HepG2 (cell line): ENCODE data around the gene PITPNM2. TPM values are rescaled to one million over a fixed set of nuclear protein-coding genes. Genes with fewer than 3 reads are reported as not detected.

Experiments
- ATAC-seq: fragments of 200-7000 bp; cut with Tn5 transposase; 3 replicates; pipeline ENCODE4 v1.9.1; 2020; ENCODE audit warnings: mild to moderate bottlenecking, moderate library complexity
- BruUV-seq: library from RNA; stranded (reverse); fragments of 400-500 nt; replicated peaks from 2 replicates; lab custom pipeline; 2021; lab: Mats Ljungman, UMichigan
- CTCF ChIA-PET: fragments of 300-600 bp; formaldehyde crosslinking; extraction: SDS; loops from one replicate; lab custom pipeline; 2021; ENCODE audit warnings: low total read pairs, inconsistent platforms, low intra/inter-chr PET ratio; lab: Yijun Ruan, JAX
- POLR2A ChIA-PET: fragments of 350-600 bp; sonication (Branson Sonifier 250); formaldehyde crosslinking; loops from one replicate; lab custom pipeline; 2020; ENCODE audit warnings: antibody characterized with exemption, inconsistent platforms; lab: Yijun Ruan, JAX
- DNase-seq: peaks from one replicate; pipeline ENCODE4 v3.0.0-alpha.2; 2015; ENCODE audit warnings: low spot score
- FAIRE-seq: peaks from 3 replicates; lab custom pipeline; 2011; peaks lifted over from hg19 to GRCh38; lab: Jason Lieb, UNC
- H2AFZ ChIP-seq: one replicate; pipeline ENCODE4 v1.6.1; 2011; ENCODE audit warnings: low read length, inconsistent platforms
- H3K27ac ChIP-seq: fragments of 300-600 bp; 3 replicates; pipeline ENCODE4 v1.8.0; 2011; ENCODE audit warnings: mixed run types, mild to moderate bottlenecking, mixed read lengths, low read length, inconsistent platforms; ENCODE audit not compliant: insufficient read depth; ENCODE audit errors: extremely low read length
- H3K27me3 ChIP-seq, 2 experiments: fragments of 200-600 bp in 1 of 2; 2 replicates in 1 of 2; 3 replicates in 1 of 2; pipeline versions ENCODE4 v1.6.0 to v1.8.0; 2011; ENCODE audit warnings: low read length in 2 of 2, mild to moderate bottlenecking in 2 of 2, moderate library complexity in 2 of 2, inconsistent platforms in 1 of 2; ENCODE audit not compliant: insufficient read depth in 2 of 2, control insufficient read depth in 1 of 2
- H3K36me3 ChIP-seq, 2 experiments: fragments of 200-600 bp in 1 of 2; replicated peaks in 1 of 2; 2 replicates in 1 of 2; 3 replicates in 1 of 2; pipeline versions ENCODE4 v1.5.1 to v1.8.0; 2011; ENCODE audit warnings: low read length in 2 of 2, inconsistent platforms in 1 of 2; ENCODE audit not compliant: insufficient read depth in 2 of 2, control insufficient read depth in 1 of 2
- H3K4me1 ChIP-seq: 2 replicates; pipeline ENCODE4 v1.5.1; 2012; ENCODE audit warnings: low read length, inconsistent platforms; ENCODE audit not compliant: insufficient read depth
- H3K4me2 ChIP-seq: 2 replicates; pipeline ENCODE4 v1.6.0; 2011; ENCODE audit warnings: low read depth, low read length, inconsistent platforms
- H3K4me3 ChIP-seq, 3 experiments: fragments of 200-600 bp in 1 of 3; sonication (generic), shearing (Covaris generic) in 1 of 3; replicated peaks in 1 of 3; 2 replicates each; pipeline ENCODE4 v1.5.1; 2011 to 2016; ENCODE audit warnings: low read length in 3 of 3, inconsistent platforms in 2 of 3, low read depth in 2 of 3, mild to moderate bottlenecking in 2 of 3, control low read depth in 1 of 3, mixed read lengths in 1 of 3; ENCODE audit not compliant: insufficient read depth in 1 of 3
- H3K79me2 ChIP-seq: one replicate; pipeline ENCODE4 v1.6.1; 2011; ENCODE audit warnings: low read length, inconsistent platforms; ENCODE audit not compliant: insufficient read depth
- H3K9ac ChIP-seq: 2 replicates; pipeline ENCODE4 v1.6.0; 2011; ENCODE audit warnings: mild to moderate bottlenecking, low read depth, low read length, inconsistent platforms; ENCODE audit not compliant: insufficient read depth
- H3K9me3 ChIP-seq: 2 replicates; pipeline ENCODE4 v1.5.1; 2012; ENCODE audit warnings: mild to moderate bottlenecking, low read length
- H4K20me1 ChIP-seq: 2 replicates; pipeline ENCODE4 v1.6.0; 2011; ENCODE audit warnings: inconsistent platforms, mild to moderate bottlenecking, low read length, moderate library complexity; ENCODE audit not compliant: insufficient read depth
- FOXK1 ChIP-seq: sonication (generic); formaldehyde crosslinking; IDR thresholded peaks from 2 replicates; pipeline ENCODE4 v1.4.0; 2020; ENCODE audit warnings: low read depth, missing genetic modification reagents, borderline replicate concordance
- JUN ChIP-seq: sonication (generic); formaldehyde crosslinking; IDR thresholded peaks from 2 replicates; pipeline ENCODE4 v1.4.0; 2020; ENCODE audit warnings: mild to moderate bottlenecking, missing genetic modification reagents
- ONECUT2 ChIP-seq: sonication (generic); formaldehyde crosslinking; IDR thresholded peaks from 2 replicates; pipeline ENCODE4 v1.4.0; 2020; ENCODE audit warnings: missing genetic modification reagents
- PITX1 ChIP-seq: sonication (generic); formaldehyde crosslinking; IDR thresholded peaks from 2 replicates; pipeline ENCODE4 v1.5.1; 2020; ENCODE audit warnings: mild to moderate bottlenecking, missing genetic modification reagents
- SOX5 ChIP-seq: IDR thresholded peaks from 2 replicates; pipeline ENCODE4 v1.6.1; 2016; ENCODE audit warnings: borderline replicate concordance
- ZFP1 ChIP-seq: IDR thresholded peaks from 2 replicates; pipeline ENCODE4 v1.6.1; 2016
- ZNF790 ChIP-seq: sonication (generic); formaldehyde crosslinking; IDR thresholded peaks from 2 replicates; pipeline ENCODE4 v1.8.0; 2022; ENCODE audit warnings: missing genetic modification reagents, mild to moderate bottlenecking, borderline replicate concordance
- ZNF792 ChIP-seq: IDR thresholded peaks from 2 replicates; pipeline ENCODE4 v1.6.1; 2016
- WGBS: methylation state at CpG from one replicate; pipeline ENCODE4 v1.1.6; 2017; ENCODE audit warnings: low lambda C conversion rate; 5-methylcytosine and 5-hydroxymethylcytosine counted together
- in situ Hi-C: cut with HindIII; loops from 2 replicates; pipeline ENCODE4 v1.10.0; 2017; ENCODE audit warnings: low pct_unique_long_range_greater_than_20kb; ENCODE audit not compliant: extremely low pct_ligation_motif_present
- intact Hi-C: fragments of 100-400 bp; cut with micrococcal nuclease; formaldehyde crosslinking; loops from one replicate; pipeline ENCODE4 v1.10.0; 2022; ENCODE audit not compliant: unreplicated experiment
- polyA plus RNA-seq, 8 experiments: library from polyadenylated mRNA; depleted of rRNA in 3 of 8; stranded (reverse) in 7 of 8; unstranded in 1 of 8; fragments of >200 nt; fragmentation: Illumina TruSeq in 4 of 8; extraction: Trizol in 4 of 8; gene quantifications; 2 replicates each; pipeline versions ENCODE4 v1.2.1 to v1.2.3, GENCODE V29; 2011 to 2016; ENCODE audit warnings: low read depth in 4 of 8, missing spikeins in 1 of 8, mixed read lengths in 1 of 8; ENCODE audit not compliant: insufficient read depth in 1 of 8
- total RNA-seq, 5 experiments: library from RNA; depleted of rRNA; stranded (reverse); fragments of >200 nt; fragmentation: Illumina TruSeq; extraction: Trizol; gene quantifications; 2 replicates each; pipeline ENCODE4 v1.2.3, GENCODE V29; 2016; ENCODE audit warnings: low read depth in 1 of 5
- TF ChIP-seq, protein P1 (sequence below): sonication (generic); formaldehyde crosslinking; IDR thresholded peaks from 2 replicates; pipeline ENCODE4 v1.5.0; 2020; ENCODE audit warnings: missing genetic modification reagents
- TF ChIP-seq, protein P2 (sequence below): sonication (generic); formaldehyde crosslinking; IDR thresholded peaks from 2 replicates; pipeline ENCODE4 v1.9.0; 2022; ENCODE audit warnings: low read depth, missing genetic modification reagents
- TF ChIP-seq, protein P3 (sequence below), 2 experiments: sonication (generic) in 1 of 2; formaldehyde crosslinking in 1 of 2; IDR thresholded peaks; 2 replicates each; pipeline versions ENCODE4 v1.4.0 to v1.6.1; 2018 to 2020; ENCODE audit warnings: missing genetic modification reagents in 2 of 2, borderline replicate concordance in 1 of 2, low read depth in 1 of 2, mild to moderate bottlenecking in 1 of 2, missing biosample characterization in 1 of 2

PITPNM2 gene
- total and polyA plus RNA-seq, 2 of the 13 experiments (the other 11 are each of a cell fraction or from before 2014, with no cell fraction given) = 4.2 to 5.3 TPM

DNA sequence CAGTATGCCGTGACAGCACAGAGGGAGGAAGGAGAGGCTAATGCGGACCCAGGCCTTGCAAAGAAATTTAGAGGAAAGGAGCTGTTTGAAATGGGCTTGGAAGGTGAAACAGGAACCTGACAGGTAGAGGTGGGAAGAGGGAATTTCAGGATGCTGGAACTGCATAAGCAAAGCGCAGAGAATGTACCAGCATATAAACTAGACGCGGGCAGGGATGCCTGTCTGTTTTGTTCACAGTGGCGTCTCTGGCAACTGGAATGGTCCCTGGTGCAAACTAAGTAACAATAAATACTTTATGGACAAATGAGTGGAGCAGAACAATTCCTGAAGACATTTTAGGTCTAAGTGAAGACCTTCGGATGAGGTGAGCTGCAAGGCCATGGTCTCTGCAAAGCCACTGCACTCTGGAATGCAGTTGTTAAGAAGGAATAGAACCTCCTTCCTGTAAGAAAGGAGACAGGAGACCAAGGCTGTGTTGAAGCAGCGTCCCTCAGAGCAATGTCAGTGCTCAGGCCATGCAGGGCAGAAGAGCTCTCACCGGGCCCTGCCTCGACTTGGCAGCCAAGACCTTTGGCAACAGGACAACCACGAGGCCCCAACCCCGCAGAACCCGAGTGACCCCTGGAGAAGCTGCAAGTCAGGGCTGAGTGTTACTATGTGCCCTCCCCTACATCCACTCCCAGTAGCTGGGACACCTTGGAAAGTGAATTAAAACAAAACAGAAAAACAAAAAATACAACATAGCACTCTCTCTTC is 42.8 kb downstream of the PITPNM2 start:
- ChIA-PET POLR2A (no interaction called here), CTCF (no interaction called here)
- Histone ChIP-seq H3K36me3 (peaks cover 6 to 22% of the 10 kb centered on the region in 2 experiments), H4K20me1 (no peaks in the 10 kb centered on the region), H3K4me3 (no peak overlapping the region), H3K79me2 (no peaks in the 10 kb centered on the region), H3K27ac (no peak overlapping the region), H3K4me1 (peaks cover 45% of the 10 kb centered on the region), H2AFZ (no peak overlapping the region), H3K27me3 (no peaks in the 10 kb centered on the region), H3K9me3 (no peaks in the 10 kb centered on the region), H3K4me2 (no peak overlapping the region), H3K9ac (no peak overlapping the region)
- 99% methylated on average over 12 of the region's 13 CpGs for WGBS
- FAIRE-seq (no peak), ATAC-seq (no peak), DNase-seq (no peak)
- no TSS peak for BruUV-seq
- TF ChIP-seq FOXK1 (CRISPR knock-in tag) = no peak
- TF ChIP-seq, protein P1, sequence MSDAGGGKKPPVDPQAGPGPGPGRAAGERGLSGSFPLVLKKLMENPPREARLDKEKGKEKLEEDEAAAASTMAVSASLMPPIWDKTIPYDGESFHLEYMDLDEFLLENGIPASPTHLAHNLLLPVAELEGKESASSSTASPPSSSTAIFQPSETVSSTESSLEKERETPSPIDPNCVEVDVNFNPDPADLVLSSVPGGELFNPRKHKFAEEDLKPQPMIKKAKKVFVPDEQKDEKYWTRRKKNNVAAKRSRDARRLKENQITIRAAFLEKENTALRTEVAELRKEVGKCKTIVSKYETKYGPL (CRISPR knock-in tag) = no peak
- no peak for TF ChIP-seq ZFP1 (CRISPR knock-in tag)
- intact Hi-C loops = no loop called here
- in situ Hi-C loops = no loop called here

DNA sequence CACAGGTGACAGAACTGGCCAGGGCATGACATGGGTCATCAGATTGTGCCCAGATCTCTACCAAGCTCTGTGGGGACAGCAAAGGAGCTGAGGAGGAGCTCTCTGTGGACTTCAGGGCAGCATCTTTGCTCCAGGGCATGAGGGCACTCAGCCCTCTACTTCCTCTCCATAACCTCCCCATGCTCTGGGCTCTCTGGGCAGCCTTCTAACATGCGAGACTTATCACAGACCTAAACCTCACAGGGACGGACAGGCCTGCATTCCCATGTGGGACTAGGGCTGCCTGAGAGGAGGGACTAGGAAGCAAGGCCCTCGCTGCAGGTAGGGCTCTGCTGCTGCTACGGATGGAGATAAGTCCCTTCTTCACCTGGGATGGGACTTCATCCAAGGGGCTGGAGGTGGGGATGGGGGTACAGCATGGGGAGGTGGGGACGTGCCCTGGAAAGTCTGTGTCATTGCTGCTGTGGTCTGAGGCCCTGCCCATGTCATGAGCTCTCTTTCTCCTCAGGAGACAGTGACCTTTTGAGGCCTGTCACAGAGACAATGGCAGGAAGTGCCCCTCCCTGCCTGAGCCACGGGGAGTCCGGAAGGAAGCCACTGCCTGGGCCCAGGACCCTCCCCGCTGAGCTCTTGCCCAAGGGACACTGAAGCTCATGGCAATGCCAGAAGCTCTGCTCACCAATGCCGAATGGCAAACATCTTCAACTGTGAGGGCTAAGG is 44.1 kb downstream of the PITPNM2 start:
- CTCF ChIA-PET = no interaction called here
- Histone ChIP-seq H2AFZ (no peak overlapping the region), H3K4me3 (no peak overlapping the region), H3K9ac (no peak overlapping the region), H3K27me3 (no peaks in the 10 kb centered on the region), H3K27ac (no peak overlapping the region), H3K9me3 (no peaks in the 10 kb centered on the region), H4K20me1 (no peaks in the 10 kb centered on the region), H3K4me1 (peaks cover 53% of the 10 kb centered on the region), H3K4me2 (no peak overlapping the region), H3K79me2 (no peaks in the 10 kb centered on the region), H3K36me3 (peaks cover 8 to 22% of the 10 kb centered on the region in 2 experiments)
- DNase-seq (no peak), ATAC-seq (no peak), FAIRE-seq (no peak)
- intact Hi-C loops (no loop called here), in situ Hi-C loops (no loop called here)
- POLR2A ChIA-PET = no interaction called here
- no TSS peak for BruUV-seq
- 91% methylated on average over 5 of the region's 9 CpGs for WGBS
- TF ChIP-seq SOX5 (CRISPR knock-in tag) (peak; percentile 73; the same call in 1 of the 2 replicates), PITX1 (CRISPR knock-in tag) (no peak), ZNF792 (CRISPR knock-in tag) (no peak), ZNF790 (CRISPR knock-in tag) (no peak), ONECUT2 (no peak), JUN (no peak)
- TF ChIP-seq, protein P2, sequence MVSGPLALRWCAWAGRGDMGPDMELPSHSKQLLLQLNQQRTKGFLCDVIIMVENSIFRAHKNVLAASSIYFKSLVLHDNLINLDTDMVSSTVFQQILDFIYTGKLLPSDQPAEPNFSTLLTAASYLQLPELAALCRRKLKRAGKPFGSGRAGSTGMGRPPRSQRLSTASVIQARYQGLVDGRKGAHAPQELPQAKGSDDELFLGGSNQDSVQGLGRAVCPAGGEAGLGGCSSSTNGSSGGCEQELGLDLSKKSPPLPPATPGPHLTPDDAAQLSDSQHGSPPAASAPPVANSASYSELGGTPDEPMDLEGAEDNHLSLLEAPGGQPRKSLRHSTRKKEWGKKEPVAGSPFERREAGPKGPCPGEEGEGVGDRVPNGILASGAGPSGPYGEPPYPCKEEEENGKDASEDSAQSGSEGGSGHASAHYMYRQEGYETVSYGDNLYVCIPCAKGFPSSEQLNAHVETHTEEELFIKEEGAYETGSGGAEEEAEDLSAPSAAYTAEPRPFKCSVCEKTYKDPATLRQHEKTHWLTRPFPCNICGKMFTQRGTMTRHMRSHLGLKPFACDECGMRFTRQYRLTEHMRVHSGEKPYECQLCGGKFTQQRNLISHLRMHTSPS (CRISPR knock-in tag) = no peak
- TF ChIP-seq, protein P3, sequence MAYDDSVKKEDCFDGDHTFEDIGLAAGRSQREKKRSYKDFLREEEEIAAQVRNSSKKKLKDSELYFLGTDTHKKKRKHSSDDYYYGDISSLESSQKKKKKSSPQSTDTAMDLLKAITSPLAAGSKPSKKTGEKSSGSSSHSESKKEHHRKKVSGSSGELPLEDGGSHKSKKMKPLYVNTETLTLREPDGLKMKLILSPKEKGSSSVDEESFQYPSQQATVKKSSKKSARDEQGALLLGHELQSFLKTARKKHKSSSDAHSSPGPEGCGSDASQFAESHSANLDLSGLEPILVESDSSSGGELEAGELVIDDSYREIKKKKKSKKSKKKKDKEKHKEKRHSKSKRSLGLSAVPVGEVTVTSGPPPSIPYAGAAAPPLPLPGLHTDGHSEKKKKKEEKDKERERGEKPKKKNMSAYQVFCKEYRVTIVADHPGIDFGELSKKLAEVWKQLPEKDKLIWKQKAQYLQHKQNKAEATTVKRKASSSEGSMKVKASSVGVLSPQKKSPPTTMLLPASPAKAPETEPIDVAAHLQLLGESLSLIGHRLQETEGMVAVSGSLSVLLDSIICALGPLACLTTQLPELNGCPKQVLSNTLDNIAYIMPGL (CRISPR knock-in tag; IDR thresholded peaks at IDR 0.05; ENCODE audit: borderline replicate concordance in 1 of 2, low read depth in 1 of 2) = no peak
